DOHH2 (cell line): ENCODE measurements around the gene ARV1.
"Not testable (repeated sequence)": the region's sequence is repeated elsewhere in the genome, so short reads cannot be mapped to it uniquely, and the experiment has no call there.

Experiments used
- CTCF ChIP-seq: fragments of 200-600 bp; sonication (generic); IDR thresholded peaks from one replicate; pipeline ENCODE4 v1.5.1; 2014; ENCODE audit warnings: antibody characterized with exemption, mild to moderate bottlenecking, low read depth, low read length; ENCODE audit not compliant: poor library complexity, severe bottlenecking
- EZH2phosphoT487 ChIP-seq: fragments of 200-600 bp; sonication (generic); IDR thresholded peaks from 2 replicates; pipeline ENCODE4 v1.6.1; 2017; ENCODE audit warnings: borderline replicate concordance, mild to moderate bottlenecking, antibody characterized with exemption, low read length, moderate library complexity, mixed read lengths

- TF ChIP-seq CTCF, EZH2phosphoT487: not testable (repeated sequence)
These were observed 68.6 kb downstream of the ARV1 start for GRCh38 chr1:231047529-231047928.
